ENCODE data around the gene PDE10A.

The PDE10A gene

DNA sequence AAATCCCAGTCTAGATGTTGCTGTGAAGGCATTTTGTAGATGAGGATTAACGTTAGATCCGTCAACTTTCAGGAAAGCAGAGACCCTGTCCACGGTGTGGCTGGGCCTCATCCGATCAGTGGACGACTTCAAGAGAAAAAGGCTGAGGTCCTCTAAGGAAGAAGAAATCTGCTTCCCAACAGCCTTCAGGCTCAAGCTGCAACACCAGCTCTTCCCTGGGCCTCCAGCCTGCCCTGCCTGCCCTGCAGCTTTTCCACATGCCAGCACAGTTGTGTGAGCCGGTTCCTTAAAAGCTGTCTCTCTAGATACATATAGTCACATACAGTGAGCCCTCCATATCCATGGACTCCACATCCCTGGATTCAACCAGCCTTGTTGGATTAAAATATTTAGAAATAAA is 14.1 kb upstream of the PDE10A start:
- DNase-seq = no peak

DNA sequence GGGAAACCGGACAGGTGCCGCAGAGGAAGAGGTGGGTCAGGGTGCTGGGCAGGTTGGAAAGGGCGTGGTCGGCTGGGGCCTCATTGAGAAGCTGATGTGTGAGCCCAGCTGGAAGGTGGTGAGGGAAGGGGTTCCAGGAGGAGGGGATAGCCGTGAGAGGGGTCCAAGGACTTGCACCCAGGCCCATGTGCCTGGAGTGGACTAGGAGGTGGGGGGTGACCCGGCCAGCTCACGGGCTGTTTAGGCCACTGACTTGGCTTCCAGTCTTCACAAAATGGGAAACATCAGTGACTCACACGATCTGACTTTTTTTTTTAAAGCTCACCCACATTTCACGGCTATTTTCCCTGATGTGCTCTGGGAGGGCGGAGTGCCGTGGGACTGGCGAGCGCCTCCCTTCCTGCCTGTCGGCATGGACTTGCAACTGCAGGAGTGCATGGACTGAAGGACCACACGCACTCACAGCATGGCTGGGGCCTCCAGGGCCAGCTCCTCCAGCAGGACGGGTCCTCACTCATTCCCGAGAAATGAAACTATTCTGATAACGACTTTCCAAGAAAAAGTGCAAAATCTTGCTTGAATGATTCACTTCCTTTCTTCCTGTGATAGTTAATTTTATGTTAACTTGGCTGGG is 13.5 kb upstream of the PDE10A start:
- DNase-seq = no peak

DNA sequence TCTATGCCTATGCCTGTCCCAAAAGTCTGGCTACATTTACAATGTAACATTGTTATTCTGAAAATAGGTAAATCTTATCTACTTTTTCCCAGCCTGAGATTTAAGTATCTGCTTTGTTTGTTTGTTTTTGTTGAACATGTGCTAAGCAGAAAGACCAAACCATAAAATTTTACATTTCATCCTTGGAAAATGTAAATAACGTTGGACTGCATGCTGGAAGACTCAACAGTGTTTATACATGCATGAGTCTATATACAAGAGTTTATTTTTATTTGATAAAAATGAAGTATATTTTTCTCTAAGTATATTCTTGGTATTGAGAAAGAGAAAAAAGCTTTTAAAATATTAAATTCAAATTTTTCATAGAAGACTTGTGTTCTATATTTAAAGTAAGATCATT is 12.1 kb upstream of the PDE10A start:
- no peak for DNase-seq

DNA sequence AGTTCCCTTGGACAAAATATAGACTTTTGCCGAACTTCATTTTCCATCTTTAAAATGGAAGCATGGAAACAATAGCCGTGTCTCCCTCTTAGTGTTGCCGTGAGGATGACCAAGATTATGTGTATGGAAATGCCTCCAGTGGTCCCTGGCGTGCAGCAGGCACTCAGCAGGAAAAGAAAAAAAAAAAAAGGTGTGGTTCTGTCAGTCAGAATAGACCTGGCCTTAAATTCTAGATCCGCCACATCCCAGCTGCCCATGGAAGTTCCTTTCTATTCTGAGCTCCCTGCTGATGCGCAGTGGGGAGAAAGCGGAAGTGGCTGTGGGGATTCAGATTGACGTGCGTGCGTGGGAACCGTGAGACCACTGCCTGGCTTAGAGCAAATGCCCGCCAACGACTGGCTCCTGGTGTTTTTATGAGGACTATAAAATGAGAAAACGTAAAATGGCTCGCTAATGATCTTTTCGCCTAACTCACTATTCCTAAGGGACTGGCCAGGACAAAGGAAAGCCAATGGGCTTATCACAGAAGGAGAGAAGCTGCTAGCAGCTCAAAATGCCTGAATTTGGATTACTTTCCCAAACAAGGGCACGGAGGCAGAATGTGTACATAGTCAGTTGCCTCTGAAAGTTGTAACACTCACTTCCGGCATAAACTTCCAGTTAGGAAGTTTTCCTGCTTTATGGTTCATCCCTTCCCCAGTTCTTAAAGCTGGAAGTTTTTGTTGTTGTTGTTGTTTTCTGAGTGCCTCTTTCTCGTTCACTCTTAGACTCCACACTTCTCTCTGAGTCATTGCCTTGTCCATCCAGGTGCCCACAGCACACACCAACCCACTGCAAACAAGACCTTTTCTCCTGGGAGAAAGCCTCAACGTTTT is 11.4 kb upstream of the PDE10A start:
- DNase-seq = no peak

DNA sequence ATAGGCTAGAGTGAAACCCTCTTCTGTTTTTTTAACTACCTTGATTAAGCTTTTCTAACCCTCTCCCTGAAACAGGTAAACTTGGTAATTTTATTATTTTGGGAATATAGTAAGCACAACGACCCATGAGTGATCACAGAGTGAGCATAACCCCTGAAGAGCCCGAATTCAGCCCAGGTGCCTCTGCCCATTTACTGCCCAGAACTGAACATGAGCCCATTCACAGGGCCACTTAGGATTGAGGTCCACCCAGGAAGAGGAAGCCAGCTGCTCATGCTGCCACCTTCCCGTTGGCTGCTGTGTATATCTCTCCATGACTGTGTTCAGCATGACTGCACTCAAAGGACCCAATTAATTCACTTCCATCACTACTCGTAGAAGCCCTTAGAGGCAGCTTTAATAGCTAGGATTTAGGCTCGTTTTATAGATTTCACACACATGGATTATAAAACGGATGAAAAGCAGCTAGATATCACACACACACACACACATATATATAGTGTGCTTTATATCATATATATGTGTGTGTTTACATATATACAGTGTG is 8.3 kb upstream of the PDE10A start:
- DNase-seq = no peak

DNA sequence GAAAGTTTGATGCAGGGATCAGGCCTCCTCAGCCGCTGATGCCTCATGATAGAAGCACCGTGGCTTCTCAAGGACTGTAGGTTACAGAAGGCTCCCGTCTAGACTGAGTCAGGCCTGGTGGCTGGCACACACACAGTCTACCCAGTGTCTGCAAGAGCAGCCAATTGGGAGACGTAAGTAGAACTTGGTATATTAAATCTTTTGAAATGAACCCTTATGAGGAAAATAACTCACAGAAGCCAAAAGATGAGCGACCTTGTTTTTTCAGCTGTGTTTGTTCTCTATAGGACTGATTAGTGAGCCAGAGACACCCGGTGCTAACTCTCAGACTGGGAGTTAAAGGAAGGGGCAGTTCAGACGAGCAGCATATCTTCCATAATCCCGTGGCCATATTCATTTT is 5.9 kb upstream of the PDE10A start:
- no peak for DNase-seq

DNA sequence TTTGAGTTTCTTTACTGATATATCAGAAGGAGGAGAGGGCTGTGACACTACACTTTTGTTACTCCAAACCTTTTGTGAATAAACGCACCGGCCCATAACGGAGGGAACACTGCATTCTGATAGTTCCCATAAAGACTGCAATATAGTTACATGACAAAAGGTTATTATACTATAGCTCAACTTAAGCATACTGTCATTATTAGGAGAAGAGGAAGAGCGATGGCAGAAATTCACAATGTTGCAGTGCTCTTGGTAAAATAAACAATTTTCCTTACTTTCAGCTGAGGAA is 2.3 kb upstream of the PDE10A start:
- no peak for DNase-seq

DNA sequence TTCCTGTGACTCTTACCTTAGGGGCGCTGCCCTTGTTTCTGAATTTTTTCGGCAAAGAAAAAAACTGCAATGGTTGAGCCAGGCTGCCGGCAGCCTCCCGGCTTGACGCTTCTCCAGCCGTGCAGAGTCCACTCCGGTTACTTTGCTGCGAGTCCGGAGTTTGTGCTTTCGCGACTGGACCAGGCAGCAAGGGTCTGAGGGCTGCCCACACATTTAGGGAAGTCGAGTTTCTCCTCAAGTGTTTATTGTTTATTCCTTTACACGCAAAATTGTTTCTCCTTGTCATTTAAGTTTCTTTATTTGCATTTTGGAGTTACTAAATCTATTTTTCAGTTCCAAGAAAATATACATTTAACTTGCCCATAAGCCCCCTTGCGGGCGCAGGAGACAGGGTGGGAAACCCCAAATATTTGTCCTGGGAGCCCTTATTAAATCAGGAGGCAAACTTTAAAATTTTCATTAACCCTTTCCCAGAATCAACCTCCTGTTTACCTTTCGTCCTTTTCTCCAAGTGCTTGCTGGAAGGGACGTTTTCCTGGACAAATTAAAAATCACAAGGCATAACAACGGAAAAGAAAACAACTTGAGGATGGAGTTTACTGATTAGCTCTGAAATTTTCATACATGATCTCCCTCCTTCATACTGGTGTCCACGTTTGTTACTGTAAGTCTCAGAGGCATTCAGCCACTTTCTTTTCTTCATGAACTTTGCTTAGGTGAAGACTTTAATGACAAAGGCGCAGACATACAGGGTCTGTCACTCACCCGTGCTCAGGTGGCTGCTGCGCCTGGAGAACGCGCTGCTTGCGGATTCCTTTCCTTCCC is 1.7 kb upstream of the PDE10A start:
- no peak for DNase-seq

DNA sequence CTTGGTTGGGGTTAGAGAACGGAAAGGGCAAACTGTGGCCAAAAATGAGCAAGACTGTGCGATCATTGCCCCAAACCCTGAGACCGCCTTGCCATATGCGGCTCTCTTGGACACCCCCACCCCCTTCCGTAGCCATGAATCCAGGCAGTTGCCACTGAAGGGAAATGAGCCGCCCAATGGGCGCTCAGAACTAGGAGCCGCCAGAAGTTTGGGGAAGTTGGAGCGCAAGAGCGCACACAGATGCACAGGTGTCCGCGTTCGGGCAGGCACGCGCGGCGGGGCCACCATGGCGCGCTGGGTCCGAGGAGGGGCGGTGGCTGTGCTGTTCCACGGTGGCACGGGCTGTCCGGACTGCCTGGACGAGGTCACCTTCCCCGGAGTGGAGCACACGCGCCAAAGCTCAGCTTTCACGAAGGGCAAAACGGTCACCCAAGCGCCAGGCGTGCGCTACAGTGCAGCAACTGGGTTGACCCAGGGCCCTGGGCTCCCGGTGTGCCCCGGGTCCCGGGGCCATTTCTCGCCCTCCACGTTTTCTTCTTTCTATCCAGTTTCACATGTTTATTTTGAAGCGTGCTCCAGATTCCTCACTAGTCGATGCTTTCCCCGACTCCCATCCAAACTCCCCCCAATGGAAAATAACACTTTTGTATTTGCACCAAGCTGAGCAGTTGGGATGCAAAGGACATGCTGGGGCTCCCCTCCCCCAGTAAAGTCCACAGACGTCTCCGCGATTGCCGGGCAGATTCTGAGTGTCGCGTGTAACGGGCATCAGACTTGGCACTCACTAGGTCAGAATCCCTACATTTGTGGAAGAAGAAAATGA is 906 bp upstream of the PDE10A start:
- DNase-seq = no peak

DNA sequence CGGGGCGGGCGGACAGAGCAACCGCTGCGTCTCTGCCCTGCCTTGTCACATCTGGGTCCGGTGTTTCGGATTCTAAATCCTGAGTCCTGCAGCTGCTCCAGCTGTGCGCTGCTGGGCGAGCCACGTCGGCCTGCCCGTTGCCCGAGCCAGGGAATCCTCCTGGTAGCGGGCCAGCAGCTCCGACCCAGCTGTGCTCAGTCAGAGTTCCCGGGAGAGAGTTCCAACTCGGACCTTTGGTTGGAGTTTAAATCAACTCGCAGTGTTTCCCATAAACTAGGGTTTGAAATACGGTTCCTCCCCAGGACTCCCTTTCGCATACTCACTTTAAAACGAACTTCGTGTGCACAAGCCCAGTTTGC is 315 bp upstream of the PDE10A start:
- no peak for DNase-seq

DNA sequence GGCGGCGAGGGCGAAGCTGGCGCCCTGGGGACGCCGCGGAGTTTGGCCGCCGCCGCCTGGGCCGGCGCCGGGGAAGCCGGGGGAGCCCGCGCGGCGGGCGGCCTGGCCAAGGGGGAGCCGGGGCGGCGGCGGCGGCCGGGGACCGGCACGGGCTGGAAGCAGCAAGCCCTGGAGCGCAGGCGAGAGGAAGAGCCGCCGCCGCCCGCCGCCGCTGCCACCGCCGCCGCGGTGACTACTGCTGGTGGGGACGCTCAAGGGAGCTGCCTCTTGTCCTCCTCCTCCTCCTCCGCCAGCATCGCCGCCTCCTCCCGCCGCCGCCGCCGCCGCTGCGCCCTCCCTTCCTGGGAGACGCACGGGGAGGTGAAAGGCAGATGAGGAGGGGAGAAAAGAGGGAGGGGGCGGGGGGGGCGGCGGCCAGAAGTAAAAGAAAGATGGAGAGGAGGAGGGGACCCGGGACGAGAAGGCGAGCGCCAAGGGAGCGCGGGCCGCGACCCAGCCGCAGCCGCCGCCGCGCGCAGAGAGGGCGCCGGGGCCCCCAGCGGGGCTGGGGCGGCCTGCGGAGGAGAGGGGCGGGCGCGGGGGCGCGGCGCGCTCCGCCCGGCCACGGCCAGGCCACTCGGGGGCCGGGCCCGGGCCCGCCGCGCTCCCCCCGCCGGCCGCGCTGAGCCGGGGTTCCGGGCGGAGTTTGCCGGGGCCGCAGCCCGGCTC is 846 bp downstream of the PDE10A start:
- DNase-seq = no peak

DNA sequence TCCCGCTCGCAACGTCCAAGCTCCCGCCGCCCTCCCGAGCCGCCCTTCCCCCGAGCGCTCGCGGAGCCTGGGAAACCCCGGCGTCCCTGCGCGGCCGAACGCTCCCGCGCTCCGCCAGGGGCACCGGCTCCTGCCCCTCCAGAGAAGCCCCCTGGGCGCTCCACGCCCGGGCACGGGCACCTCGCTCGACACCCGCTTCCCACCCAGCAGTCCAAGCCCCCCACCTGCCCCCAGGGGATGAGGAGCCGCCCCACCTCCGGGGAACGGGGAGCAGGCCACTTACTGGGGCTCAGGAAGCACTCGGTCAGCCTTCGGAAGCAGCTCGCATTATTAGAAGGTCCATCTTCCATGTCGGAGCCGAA is 1.4 kb downstream of the PDE10A start:
- DNase-seq = no peak

DNA sequence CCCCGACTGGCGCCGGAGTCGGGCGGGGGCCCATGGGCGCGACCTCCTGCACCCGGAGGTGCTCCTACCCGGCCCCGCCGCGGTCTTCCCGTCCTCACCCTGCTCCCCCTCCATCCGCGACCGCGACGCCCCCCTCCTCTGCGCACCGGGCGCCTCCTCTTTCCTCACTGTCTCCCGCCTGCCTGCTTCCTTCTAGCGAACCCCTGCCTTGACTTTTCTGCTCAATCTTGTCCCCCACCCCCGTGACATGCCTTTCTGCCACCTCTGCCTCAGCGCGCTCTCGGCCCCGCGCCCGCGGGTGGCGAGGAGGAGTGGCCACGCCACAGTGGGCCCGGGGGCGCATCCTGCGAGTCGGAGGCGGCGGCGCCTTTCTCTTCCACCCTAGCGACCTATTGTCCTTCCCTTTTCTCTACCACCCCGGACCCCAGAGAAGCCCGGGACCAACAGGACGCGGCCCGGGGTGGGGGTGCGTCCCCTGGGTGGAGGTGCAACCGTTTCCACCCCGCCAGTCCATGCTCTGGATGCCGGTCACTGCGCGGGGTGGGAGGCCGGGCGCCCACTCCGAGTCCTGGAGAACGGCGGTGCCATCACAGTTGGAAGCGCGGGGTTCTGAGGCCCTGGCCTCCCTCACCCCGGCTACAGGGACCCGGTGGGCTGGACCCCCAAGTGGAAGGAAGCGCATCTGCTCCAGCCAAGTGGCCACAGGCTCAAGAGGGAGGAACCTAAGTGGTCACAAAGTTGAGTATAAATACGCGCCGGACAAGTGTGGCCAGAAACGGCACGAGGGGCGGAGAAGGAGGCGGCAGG is 2.0 kb downstream of the PDE10A start:
- no peak for DNase-seq

DNA sequence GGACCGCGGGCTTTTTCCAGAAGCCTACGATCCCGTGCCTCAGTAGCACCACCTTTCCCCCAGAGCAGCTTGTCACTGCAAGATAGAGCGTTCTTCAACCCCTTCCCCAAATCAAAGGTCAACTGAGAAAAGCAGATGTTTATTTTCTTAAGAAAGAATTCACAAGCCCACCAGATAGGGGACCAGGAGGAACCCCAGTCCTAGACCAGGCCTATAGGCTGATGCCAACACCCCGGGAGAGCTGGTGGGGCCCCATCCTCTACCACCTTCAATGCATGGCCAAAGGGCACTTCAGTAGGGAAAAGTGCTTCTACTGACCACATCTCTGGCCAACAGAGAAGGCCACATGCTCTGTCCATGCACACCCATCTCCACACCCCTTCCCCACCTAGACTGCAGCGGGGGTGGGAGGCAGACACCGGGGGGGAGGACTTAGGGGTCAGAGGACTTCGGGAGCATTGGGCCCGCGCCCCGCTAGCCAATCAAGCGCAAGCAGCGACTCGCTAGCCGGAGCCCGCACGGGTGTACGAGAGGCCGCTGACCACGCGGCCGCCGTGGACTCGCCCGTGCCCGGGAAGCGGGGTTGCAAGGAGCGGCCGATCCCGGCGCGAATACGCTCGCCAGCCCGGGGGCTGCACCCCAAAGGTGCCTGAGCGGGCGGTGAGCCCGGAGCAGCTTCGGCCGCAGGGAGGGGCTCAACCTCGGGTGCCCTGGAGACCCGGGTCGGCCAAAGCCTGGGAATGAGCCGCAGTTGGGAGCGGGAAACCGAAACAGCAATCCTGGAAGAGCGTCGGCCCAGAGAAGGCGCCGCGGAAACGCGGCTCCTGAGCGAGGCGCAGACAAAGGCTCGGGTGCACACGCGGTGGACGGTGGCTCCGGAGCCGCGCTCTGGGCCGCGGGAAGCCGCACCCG is 2.8 kb downstream of the PDE10A start:
- DNase-seq = no peak

DNA sequence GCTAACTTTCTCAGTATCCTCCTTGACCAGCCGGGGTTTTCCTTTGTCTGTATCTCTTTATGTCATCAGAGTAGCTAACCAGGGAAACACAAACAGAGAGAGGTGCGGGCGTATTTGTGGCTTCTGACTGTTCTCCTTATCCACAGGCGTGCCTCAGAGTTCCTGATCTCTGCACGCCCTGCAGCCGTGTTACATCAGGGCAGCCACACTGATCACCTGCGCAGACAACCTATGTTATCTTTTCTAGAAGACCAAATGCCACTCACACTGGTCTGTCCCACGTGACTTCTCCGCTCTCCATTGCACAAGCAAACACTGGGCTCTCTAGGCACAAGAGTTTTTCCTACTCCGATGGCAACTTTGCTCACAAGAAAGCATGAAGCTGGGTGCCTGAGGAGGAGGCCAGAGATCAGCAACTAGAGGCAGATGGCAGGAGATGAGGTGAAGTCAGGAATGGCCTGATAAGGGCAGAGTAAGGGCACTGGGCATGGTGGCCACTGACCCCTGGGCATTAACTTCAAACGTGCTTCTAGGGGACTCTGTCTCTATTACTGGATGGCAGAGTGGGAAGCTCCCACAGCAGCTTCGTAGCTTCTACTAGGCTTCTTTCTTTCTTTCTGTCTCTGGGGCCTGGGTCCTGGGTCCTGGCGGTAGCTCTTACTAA is 4.5 kb downstream of the PDE10A start:
- no peak for DNase-seq

DNA sequence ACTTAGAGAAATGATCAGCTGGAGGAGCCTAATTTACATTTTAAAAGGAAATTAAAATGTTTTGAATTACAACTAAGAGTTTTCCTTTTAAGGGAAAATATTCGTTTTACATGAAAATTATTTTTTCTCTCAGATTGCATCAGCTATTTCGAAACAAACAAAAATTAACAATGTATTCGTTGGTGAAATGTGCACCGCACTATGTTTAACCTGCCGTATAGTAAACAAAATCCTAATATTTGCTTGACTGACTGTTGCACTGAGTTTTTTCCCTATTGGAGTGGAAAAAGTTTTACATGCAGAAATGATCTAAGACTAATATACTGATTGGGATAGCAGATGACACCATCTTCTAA is 5.7 kb downstream of the PDE10A start:
- no peak for DNase-seq

DNA sequence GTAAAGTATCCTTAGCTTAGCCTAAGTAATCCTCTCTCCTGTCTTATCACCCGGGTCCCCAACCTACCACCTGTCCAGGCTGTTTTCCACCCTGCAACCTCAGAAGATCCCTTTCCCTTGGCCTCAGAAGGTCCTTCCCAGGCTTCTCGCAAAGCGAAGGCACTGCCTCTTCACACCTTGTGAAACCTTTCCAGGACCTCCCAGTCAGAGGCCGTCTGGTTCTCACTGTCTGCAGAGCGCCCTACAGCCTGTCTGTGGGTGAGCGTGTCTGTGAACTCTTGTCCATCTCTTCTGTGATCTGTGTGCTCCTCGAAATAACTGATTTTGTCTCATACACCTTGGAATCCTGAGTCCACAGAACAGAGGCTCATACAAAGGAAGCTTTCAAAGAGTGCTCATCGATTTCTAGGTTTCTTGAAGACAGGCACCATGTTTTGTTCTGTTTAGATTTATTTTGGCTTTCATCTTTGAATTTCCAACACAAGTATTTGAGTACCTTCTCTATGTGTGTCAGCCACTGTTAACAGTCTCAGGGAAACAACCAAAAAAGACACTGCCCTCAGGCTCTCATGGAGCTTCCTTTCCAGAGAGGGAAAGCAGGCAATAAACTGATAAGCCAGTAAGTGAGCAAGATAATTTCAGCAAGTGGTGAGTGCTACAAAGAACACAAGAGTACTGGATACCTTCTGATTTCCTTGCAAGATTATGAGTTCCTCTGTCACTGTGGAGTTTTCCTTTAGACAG is 6.3 kb downstream of the PDE10A start:
- no peak for DNase-seq

DNA sequence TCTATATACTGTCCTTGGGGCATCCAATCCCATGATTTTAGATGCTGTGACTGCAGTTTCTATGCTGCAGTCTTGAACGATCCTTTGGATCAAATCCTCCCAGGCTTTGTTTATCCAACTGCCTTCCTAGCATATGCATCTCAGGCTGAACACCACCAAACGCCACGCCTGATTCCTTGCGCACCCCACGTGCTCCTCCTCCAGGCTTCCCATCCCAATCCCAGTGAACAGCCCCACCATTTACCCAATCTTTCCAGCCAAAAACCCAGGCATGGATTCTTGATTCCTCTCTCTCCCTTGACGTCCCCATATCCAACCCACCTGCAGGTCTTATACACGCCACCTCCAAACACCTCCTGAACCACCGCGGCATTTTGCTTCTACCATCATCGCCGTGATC is 7.8 kb downstream of the PDE10A start:
- no peak for DNase-seq

DNA sequence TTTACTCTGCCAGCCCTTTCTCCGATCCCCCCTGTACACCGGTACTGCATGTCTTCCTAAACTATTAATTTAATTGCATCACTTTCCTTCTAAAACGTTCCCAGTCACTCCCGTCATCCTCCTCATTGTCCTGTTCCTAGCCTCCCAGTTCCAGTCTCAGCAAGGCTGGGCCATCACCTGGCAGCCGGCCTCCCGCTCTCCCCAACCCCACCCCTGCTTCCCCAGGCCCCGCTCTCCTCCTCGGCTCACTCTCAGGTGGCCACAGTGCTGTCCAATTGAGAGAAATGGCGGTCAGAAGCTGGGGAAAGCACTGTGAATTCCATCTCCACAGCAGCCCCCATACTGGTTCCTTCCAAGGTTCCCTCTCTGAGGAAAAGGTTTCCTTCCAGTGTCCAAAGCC is 8.9 kb downstream of the PDE10A start:
- no peak for DNase-seq

Data from CD4-positive, alpha-beta T cell treated with Interleukin-17A for 4 hours (primary cell).